Thoracic aorta (tissue), 2 donors: ENCODE data around the gene LDLR. TPM values are rescaled to one million over a fixed set of nuclear protein-coding genes. Genes with fewer than 3 reads are reported as not detected.

Experiments used
- ATAC-seq: fragments of 150-250 bp; one replicate; pipeline ENCODE4 v1.8.0; 2017; ENCODE audit warnings: low read depth; ENCODE audit not compliant: insufficient number of reproducible peaks, low FRiP score
- DNase-seq: peaks from one replicate; pipeline ENCODE4 v3.0.0-alpha.2; 2020; ENCODE audit warnings: low spot score
- H3K27ac ChIP-seq, 2 donors: fragments of 200-600 bp; sonication (generic); 1 replicate in 1 of 2; 2 replicates in 1 of 2; pipeline ENCODE4 v1.5.1; 2016; ENCODE audit warnings: mild to moderate bottlenecking in 2 of 2, moderate library complexity in 2 of 2
- H3K27me3 ChIP-seq: fragments of 200-600 bp; sonication (generic); replicated peaks from 2 replicates; pipeline ENCODE4 v1.6.0; 2016; ENCODE audit warnings: mild to moderate bottlenecking; ENCODE audit not compliant: insufficient read depth
- H3K36me3 ChIP-seq: fragments of 200-600 bp; sonication (generic); one replicate; pipeline ENCODE4 v1.5.1; 2016
- H3K4me1 ChIP-seq, 2 donors: fragments of 200-600 bp; sonication (generic); 1 replicate in 1 of 2; 2 replicates in 1 of 2; pipeline versions ENCODE4 v1.5.1 to v1.6.0; 2016; ENCODE audit warnings: low read depth in 2 of 2, mild to moderate bottlenecking in 1 of 2; ENCODE audit not compliant: control insufficient read depth in 1 of 2
- H3K4me3 ChIP-seq: fragments of 200-600 bp; sonication (generic); 2 replicates; pipeline ENCODE4 v1.5.1; 2016; ENCODE audit warnings: mild to moderate bottlenecking
- H3K9me3 ChIP-seq: fragments of 200-600 bp; sonication (generic); 2 replicates; pipeline ENCODE4 v1.5.1; 2016
- total RNA-seq, 2 donors: library from RNA; depleted of rRNA; stranded (reverse); fragments of >200 nt; gene quantifications; one replicate each; pipeline versions ENCODE4 v1.1.0 to v1.2.3, GENCODE V29; 2016
- TF ChIP-seq, protein P1 (sequence below): fragments of 200-600 bp; sonication (generic); IDR thresholded peaks from one replicate; pipeline ENCODE4 v1.5.1; 2019; ENCODE audit warnings: antibody characterized with exemption

The LDLR gene
- total RNA-seq, 2 donors from 2014 or later: 39.8 to 108 TPM

- Histone ChIP-seq H3K27ac (peak overlapping the region; percentile 20 to 33), H3K27me3 (no peaks in the 10 kb centered on the region), H3K36me3 (peaks cover 42% of the 10 kb centered on the region), H3K4me3 (no peak overlapping the region), H3K9me3 (no peaks in the 10 kb centered on the region), H3K4me1 (peaks cover 2 to 8% of the 10 kb centered on the region in 2 donors)
- DNase-seq (peak; percentile 41), ATAC-seq (peak; percentile 42)
- TF ChIP-seq, protein P1, sequence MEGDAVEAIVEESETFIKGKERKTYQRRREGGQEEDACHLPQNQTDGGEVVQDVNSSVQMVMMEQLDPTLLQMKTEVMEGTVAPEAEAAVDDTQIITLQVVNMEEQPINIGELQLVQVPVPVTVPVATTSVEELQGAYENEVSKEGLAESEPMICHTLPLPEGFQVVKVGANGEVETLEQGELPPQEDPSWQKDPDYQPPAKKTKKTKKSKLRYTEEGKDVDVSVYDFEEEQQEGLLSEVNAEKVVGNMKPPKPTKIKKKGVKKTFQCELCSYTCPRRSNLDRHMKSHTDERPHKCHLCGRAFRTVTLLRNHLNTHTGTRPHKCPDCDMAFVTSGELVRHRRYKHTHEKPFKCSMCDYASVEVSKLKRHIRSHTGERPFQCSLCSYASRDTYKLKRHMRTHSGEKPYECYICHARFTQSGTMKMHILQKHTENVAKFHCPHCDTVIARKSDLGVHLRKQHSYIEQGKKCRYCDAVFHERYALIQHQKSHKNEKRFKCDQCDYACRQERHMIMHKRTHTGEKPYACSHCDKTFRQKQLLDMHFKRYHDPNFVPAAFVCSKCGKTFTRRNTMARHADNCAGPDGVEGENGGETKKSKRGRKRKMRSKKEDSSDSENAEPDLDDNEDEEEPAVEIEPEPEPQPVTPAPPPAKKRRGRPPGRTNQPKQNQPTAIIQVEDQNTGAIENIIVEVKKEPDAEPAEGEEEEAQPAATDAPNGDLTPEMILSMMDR: peak; percentile 78
These were observed 36.9 kb downstream of the LDLR start for GRCh38 chr19:11125994-11126685.

- Histone ChIP-seq H3K27ac (peak overlapping the region in 1 of 2 donors; percentile 38), H3K4me3 (no peak overlapping the region), H3K36me3 (peaks cover 48% of the 10 kb centered on the region), H3K4me1 (peaks cover 2 to 8% of the 10 kb centered on the region in 2 donors), H3K9me3 (no peaks in the 10 kb centered on the region), H3K27me3 (no peaks in the 10 kb centered on the region)
- TF ChIP-seq, protein P1: no peak
- DNase-seq: no peak
- ATAC-seq: no peak
These were observed 38.6 kb downstream of the LDLR start for GRCh38 chr19:11127905-11128304.

DNA sequence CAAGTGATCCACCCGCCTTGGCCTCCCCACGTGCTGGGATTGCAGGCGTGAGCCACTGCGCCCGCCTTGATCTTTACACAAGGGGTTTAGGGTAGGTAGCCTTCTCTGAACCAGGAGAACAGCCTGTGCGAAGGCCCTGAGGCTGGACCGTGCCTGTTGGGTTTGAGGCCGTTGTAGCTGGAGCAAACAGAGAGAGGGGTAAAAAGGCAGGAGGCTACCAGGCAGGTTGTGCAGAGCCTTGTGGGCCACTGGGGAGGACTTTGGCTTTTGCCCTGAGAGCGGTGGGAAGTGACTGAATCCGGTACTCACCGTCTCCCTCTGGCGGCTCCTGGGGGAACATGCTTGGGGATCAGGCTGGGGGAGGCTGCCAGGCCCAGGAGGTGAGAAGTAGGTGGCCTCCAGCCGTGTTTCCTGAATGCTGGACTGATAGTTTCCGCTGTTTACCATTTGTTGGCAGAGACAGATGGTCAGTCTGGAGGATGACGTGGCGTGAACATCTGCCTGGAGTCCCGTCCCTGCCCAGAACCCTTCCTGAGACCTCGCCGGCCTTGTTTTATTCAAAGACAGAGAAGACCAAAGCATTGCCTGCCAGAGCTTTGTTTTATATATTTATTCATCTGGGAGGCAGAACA, 41.7 kb downstream of the LDLR start:
- TF ChIP-seq, protein P1: peak; percentile 90
- ATAC-seq (peak; percentile 21), DNase-seq (peak; percentile 33)

GRCh38 chr19:11131471-11131870, 42.2 kb downstream of the LDLR start:
- H3K4me1 ChIP-seq: peaks cover 2 to 6% of the 10 kb centered on the region in 2 donors
- H3K27ac ChIP-seq: peak overlapping the region; percentile 56 to 59
- H3K36me3 ChIP-seq: peaks cover 32% of the 10 kb centered on the region
- ATAC-seq (no peak), DNase-seq (no peak)
- no peaks in the 10 kb centered on the region for H3K27me3 ChIP-seq
- H3K4me3 ChIP-seq: no peak overlapping the region
- TF ChIP-seq, protein P1: no peak
- no peaks in the 10 kb centered on the region for H3K9me3 ChIP-seq

More for the DNA sequence above, 41.7 kb downstream of the LDLR start:
- Histone ChIP-seq H3K27me3 (no peaks in the 10 kb centered on the region), H3K9me3 (no peaks in the 10 kb centered on the region), H3K4me3 (no peak overlapping the region), H3K27ac (peak overlapping the region; percentile 56 to 59), H3K36me3 (peaks cover 32% of the 10 kb centered on the region), H3K4me1 (peaks cover 2 to 8% of the 10 kb centered on the region in 2 donors)

- TF ChIP-seq, protein P1: no peak
- H3K36me3 ChIP-seq: peaks cover 7% of the 10 kb centered on the region
- peak overlapping the region; percentile 96 to 99 for H3K27ac ChIP-seq
- DNase-seq (no peak), ATAC-seq (no peak)
- H3K4me1 ChIP-seq: peaks cover 19 to 36% of the 10 kb centered on the region in 2 donors
- no peaks in the 10 kb centered on the region for H3K27me3 ChIP-seq
- no peaks in the 10 kb centered on the region for H3K9me3 ChIP-seq
- no peak overlapping the region for H3K4me3 ChIP-seq
These were observed 47.3 kb downstream of the LDLR start for GRCh38 chr19:11136400-11137101.
